ENCODE results near the gene CGNL1.

CGNL1 gene

DNA sequence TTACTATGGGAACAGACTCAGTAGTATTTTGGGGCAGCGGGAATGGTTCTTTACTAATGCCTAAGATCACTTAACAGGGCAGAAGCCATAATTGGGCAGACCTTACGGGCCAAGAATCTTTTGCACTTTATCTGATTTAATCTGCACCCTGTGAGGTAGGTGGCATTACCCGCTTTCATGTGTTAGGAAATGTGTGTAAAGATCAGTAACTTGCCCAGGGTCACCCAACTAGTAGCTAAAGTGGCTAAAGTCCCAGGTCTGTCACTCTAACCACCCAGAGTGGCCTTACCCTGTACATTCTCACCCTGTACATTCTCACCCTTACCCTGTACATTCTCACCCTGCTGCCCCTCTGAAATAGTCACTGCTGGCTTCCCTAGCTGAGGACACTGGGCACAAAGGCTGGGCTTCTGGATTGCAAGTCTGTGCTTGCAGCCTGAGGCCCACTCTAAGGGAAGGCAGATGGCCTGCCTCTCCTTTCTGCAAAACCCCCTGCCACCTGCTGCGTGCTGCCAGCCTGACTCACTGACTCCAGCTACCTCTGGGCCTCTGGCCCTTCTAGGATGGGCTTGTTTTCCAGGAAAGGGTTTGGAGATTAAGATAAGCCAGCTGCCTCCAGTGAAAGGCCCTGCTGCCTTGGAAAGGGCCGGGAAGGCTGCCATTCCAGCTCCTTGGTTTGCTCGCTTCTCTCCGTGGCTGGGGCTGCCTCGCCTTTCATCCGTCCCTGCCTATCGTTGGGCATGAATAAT lies 177.9 kb downstream of the CGNL1 start:
- TF ChIP-seq, protein P1, sequence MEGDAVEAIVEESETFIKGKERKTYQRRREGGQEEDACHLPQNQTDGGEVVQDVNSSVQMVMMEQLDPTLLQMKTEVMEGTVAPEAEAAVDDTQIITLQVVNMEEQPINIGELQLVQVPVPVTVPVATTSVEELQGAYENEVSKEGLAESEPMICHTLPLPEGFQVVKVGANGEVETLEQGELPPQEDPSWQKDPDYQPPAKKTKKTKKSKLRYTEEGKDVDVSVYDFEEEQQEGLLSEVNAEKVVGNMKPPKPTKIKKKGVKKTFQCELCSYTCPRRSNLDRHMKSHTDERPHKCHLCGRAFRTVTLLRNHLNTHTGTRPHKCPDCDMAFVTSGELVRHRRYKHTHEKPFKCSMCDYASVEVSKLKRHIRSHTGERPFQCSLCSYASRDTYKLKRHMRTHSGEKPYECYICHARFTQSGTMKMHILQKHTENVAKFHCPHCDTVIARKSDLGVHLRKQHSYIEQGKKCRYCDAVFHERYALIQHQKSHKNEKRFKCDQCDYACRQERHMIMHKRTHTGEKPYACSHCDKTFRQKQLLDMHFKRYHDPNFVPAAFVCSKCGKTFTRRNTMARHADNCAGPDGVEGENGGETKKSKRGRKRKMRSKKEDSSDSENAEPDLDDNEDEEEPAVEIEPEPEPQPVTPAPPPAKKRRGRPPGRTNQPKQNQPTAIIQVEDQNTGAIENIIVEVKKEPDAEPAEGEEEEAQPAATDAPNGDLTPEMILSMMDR (IDR thresholded peaks at IDR 0.05; ENCODE audit: insufficient read depth, low read depth, low read length, missing control alignments) = no peak
- peak; percentile 65 for DNase-seq (ENCODE audit: low read depth)
- H3K4me3 ChIP-seq (ENCODE audit: low read length) = no peak overlapping the region

DNA sequence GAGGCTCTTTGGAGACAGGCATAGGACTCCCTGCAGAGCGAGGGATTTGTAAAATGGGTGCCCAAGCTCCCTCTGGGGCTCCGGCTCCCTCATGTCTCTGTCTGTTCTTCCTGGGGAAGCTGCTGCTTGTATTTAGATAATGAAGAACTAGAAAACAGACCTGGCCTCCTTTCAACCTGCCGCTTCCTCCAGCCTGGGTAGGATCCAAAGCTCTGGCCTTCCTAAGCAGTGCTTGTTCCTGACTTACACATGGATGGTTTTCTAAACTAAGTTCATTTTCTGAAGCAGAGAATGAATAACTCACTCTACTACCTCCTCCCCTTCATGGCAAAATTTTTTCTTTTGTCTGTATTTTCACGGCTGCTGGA lies 178.5 kb downstream of the CGNL1 start:
- no peak for DNase-seq (ENCODE audit: low read depth)
- H3K4me3 ChIP-seq (ENCODE audit: low read length) = no peak overlapping the region
- TF ChIP-seq, protein P1 (IDR thresholded peaks at IDR 0.05; ENCODE audit: insufficient read depth, low read depth, low read length, missing control alignments) = no peak

DNA sequence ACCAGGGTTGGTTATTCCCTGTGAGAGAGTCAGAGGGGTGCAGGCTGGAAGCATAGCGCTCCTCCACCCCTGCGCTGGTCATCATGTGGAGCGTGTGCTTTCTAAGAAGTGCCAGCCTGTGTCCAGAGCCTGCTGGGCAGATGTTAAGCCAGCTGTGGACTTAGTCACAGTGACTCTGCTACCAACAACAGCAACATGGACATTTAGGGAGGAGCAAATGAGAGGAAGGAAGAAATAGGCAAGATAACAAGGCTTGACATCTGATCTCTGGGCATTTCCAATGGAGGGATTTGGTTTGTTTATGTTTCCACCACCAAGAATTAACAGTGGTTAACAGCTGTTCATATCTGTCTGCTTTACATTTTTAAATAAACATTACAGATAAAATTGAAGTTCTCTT lies 179.0 kb downstream of the CGNL1 start:
- no peak overlapping the region for H3K4me3 ChIP-seq (ENCODE audit: low read length)
- no peak for DNase-seq (ENCODE audit: low read depth)
- TF ChIP-seq, protein P1 (IDR thresholded peaks at IDR 0.05; ENCODE audit: insufficient read depth, low read depth, low read length, missing control alignments) = no peak

DNA sequence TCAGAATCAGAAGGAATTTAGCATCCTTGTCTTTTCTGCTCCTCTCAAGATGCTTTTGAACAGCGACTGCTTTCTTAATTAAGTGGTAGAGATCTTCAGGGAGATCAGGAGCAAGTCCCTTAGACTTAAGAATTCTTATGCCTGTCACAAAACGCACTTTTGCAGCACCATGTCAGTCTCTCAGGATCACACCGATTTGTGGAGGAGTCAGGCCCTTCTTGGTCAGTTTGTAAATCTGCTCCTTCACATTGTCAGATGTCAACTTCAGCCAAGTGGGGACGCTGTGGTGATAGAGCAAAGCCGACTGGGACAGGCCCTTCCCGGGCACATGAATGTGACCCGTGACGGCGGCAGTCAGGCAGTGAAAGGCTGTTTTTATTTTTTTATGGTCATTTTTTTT lies 179.7 kb downstream of the CGNL1 start:
- TF ChIP-seq, protein P1 (IDR thresholded peaks at IDR 0.05; ENCODE audit: insufficient read depth, low read depth, low read length, missing control alignments) = no peak
- no peak overlapping the region for H3K4me3 ChIP-seq (ENCODE audit: low read length)
- no peak for DNase-seq (ENCODE audit: low read depth)

DNA sequence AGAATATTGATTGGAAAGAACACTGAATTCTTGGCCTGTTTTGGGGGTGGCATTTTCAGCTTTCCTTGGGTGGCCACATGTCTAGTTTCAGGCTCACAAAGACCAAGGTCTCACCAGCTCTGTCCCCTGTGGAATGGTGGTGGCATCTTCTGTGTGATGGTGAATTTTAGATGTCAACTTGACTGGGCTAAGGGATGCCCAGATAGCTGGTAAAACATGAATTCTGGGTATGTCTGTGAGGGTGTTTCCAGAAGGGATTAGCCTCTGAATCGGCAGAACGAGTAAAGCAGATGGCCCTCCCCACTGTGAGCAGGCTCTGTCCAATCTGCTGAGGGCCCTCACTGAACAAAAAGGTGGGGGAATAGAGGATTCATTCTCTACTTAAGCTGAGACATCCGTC lies 181.0 kb downstream of the CGNL1 start:
- TF ChIP-seq, protein P1 (IDR thresholded peaks at IDR 0.05; ENCODE audit: insufficient read depth, low read depth, low read length, missing control alignments) = no peak
- H3K4me3 ChIP-seq (ENCODE audit: low read length) = no peak overlapping the region
- DNase-seq (ENCODE audit: low read depth) = no peak

DNA sequence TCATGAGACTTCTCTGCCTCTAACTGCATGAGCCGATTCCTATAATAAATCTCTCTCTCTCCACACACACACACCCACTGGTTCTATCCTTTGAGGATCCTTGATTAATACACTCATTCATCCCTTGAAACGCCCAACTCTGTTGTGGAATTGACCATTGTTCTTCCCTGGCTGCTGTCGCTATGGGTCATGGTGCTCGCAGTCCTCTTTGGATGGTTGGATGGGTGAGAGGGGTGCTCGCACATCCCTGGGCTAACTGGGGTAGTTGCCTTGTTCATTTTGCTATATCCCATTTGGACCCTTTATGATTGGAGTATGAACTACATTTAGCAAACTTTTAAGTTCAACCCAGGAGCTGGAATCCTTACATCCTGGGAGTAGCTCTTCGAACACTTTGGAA lies 181.5 kb downstream of the CGNL1 start:
- TF ChIP-seq, protein P1 (IDR thresholded peaks at IDR 0.05; ENCODE audit: insufficient read depth, low read depth, low read length, missing control alignments) = no peak
- no peak for DNase-seq (ENCODE audit: low read depth)
- no peak overlapping the region for H3K4me3 ChIP-seq (ENCODE audit: low read length)

DNA sequence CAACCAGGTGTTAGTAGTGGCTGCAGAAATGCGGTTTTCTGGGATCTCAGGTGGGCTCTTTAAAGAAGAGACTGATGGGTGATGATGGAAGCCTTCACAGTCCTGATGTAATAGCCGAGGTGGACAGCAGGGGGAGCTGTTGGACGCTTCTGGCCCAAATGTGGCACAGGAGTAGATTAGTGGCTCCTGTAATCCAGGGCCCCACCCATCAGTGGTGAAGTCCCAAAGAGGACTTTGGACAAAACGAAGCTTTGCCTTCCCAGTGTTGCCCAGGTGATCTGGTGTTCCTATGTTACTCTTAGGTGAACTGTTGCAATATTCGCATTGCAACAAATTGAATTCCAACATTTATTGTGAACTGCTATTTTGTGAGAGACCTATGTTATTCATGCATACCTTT lies 183.6 kb downstream of the CGNL1 start:
- no peak overlapping the region for H3K4me3 ChIP-seq (ENCODE audit: low read length)
- DNase-seq (ENCODE audit: low read depth) = peak; percentile 63
- TF ChIP-seq, protein P1 (IDR thresholded peaks at IDR 0.05; ENCODE audit: insufficient read depth, low read depth, low read length, missing control alignments) = peak; percentile 95
